Measurements from ENCODE around the gene EPHA1.

DNA sequence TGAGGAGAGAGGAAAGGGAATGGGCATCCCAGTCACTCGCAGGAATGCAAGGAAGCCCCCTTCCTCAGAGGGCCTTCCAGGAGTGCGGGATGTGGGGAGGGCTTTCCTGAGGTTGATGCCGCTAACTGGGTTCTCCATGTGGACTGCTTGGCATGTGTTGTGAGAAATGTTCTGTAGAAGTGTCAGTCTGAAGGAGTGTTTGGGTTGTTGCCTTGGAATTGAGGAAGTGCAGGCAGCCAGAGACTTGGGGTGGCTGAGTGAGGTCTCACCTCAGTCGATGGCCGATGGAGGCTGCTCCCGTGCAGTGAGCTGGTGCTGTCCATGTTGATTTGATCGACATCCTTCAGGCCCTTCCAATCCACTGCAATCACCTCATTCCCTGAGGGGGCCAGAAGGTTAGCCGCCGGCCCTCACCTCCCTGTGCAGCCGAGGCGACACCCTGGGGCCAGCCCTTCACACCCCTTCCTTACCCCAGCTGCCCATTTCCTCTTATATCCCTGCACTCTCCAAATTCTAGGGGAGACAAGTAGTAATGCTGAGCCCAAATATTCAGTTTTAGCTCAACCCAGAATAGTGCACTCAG is 48.8 kb downstream of the EPHA1 start:
- no peak for TF ChIP-seq CTCF (IDR thresholded peaks at IDR 0.05; ENCODE audit: insufficient read depth, low read depth, low read length)
- no peak for TF ChIP-seq EZH2 (IDR thresholded peaks at IDR 0.05; ENCODE audit: insufficient read depth, low read length)

All from astrocyte (in vitro differentiated cells and primary cell).